Common myeloid progenitor, CD34-positive (primary cell): ENCODE results near the gene CXCR1.

Experiments
- CTCF ChIA-PET: fragments of 350-600 bp; sonication (Branson Sonifier 250); formaldehyde crosslinking; loops from one replicate; lab custom pipeline; 2021; ENCODE audit warnings: antibody characterized with exemption; lab: Charles Lee
- POLR2A ChIA-PET: fragments of 350-600 bp; sonication (Branson Sonifier 250); formaldehyde crosslinking; loops from one replicate; lab custom pipeline; 2021; ENCODE audit warnings: antibody characterized with exemption; lab: Charles Lee
- DNase-seq, 3 donors: peaks; one replicate each; pipeline versions ENCODE4 v3.0.0 to v3.0.0-alpha.2; 2013
- H3K27ac ChIP-seq, 2 experiments: 1 replicate in 1 of 2; 2 replicates in 1 of 2; pipeline ENCODE4 v1.7.0; 2013; ENCODE audit warnings: inconsistent platforms in 2 of 2, low read length in 2 of 2, mild to moderate bottlenecking in 2 of 2, low read depth in 1 of 2, moderate library complexity in 1 of 2; ENCODE audit not compliant: severe bottlenecking in 2 of 2, insufficient read depth in 1 of 2, poor library complexity in 1 of 2
- H3K27me3 ChIP-seq, 5 experiments: replicated peaks in 2 of 5; 1 replicate in 3 of 5; 2 replicates in 2 of 5; pipeline versions ENCODE4 v1.6.1 to v1.7.0; 2013; ENCODE audit warnings: low read length in 4 of 5, mild to moderate bottlenecking in 2 of 5, moderate library complexity in 2 of 5, inconsistent platforms in 1 of 5; ENCODE audit not compliant: insufficient read depth in 5 of 5, control insufficient read depth in 4 of 5
- H3K36me3 ChIP-seq, 4 experiments: 1 replicate in 2 of 4; 2 replicates in 2 of 4; pipeline versions ENCODE4 v1.6.1 to v1.7.0; 2013; ENCODE audit warnings: low read length in 3 of 4, control low read depth in 1 of 4, mild to moderate bottlenecking in 1 of 4; ENCODE audit not compliant: control insufficient read depth in 4 of 4, insufficient read depth in 4 of 4
- H3K4me1 ChIP-seq, 4 experiments: 1 replicate in 3 of 4; 2 replicates in 1 of 4; pipeline versions ENCODE4 v1.6.1 to v1.7.1; 2013; ENCODE audit warnings: low read length in 3 of 4, mild to moderate bottlenecking in 3 of 4, control low read depth in 1 of 4, inconsistent platforms in 1 of 4, moderate library complexity in 1 of 4; ENCODE audit not compliant: control insufficient read depth in 4 of 4, insufficient read depth in 4 of 4; ENCODE audit errors: control extremely low read depth in 1 of 4
- H3K4me3 ChIP-seq, 7 experiments: 1 replicate in 4 of 7; 2 replicates in 3 of 7; pipeline versions ENCODE4 v1.5.1 to v1.7.0; 2013; ENCODE audit warnings: mild to moderate bottlenecking in 7 of 7, low read length in 6 of 7, moderate library complexity in 6 of 7, inconsistent platforms in 2 of 7, low read depth in 2 of 7, control low read depth in 1 of 7; ENCODE audit not compliant: insufficient read depth in 4 of 7, control insufficient read depth in 1 of 7; ENCODE audit errors: extremely low read depth in 1 of 7
- H3K9me3 ChIP-seq, 5 experiments: 1 replicate in 4 of 5; 2 replicates in 1 of 5; pipeline versions ENCODE4 v1.6.1 to v1.7.1; 2013; ENCODE audit warnings: low read length in 4 of 5, mild to moderate bottlenecking in 2 of 5, inconsistent platforms in 1 of 5, low read depth in 1 of 5, moderate library complexity in 1 of 5; ENCODE audit not compliant: control insufficient read depth in 4 of 5, insufficient read depth in 2 of 5; ENCODE audit errors: control extremely low read depth in 1 of 5
- WGBS: methylation state at CpG from one replicate; pipeline ENCODE4 v1.1.5; 2013; ENCODE audit not compliant: insufficient coverage; 5-methylcytosine and 5-hydroxymethylcytosine counted together

The CXCR1 gene

GRCh38 chr2:218152172-218152571 lies 14.6 kb downstream of the CXCR1 start:
- no peaks in the 10 kb centered on the region for H3K36me3 ChIP-seq
- CTCF ChIA-PET = no interaction called here
- H3K4me1 ChIP-seq = peaks cover 0 to 3% (median 0%) of the 10 kb centered on the region in 4 experiments
- no peak overlapping the region for H3K4me3 ChIP-seq
- no peak overlapping the region for H3K27ac ChIP-seq
- peaks cover 0 to under 1% (median 0%) of the 10 kb centered on the region in 5 experiments for H3K9me3 ChIP-seq
- 100% methylated on average over 6 of the region's 8 CpGs for WGBS
- no peak for DNase-seq
- H3K27me3 ChIP-seq = peaks cover 0 to 3% (median 0%) of the 10 kb centered on the region in 5 experiments
- POLR2A ChIA-PET = no interaction called here

- peak in 2 of 3 donors; percentile 23 to 32 for DNase-seq
- CTCF ChIA-PET = no interaction called here
- peaks cover 0 to 3% (median 0%) of the 10 kb centered on the region in 5 experiments for H3K27me3 ChIP-seq
- no peak overlapping the region for H3K27ac ChIP-seq
- H3K9me3 ChIP-seq = peaks cover 0 to 13% (median under 1%) of the 10 kb centered on the region in 5 experiments
- 69% methylated on average over 3 of the region's 5 CpGs for WGBS
- H3K4me3 ChIP-seq = no peak overlapping the region
- no peaks in the 10 kb centered on the region for H3K36me3 ChIP-seq
- H3K4me1 ChIP-seq = peaks cover 0 to 3% (median 0%) of the 10 kb centered on the region in 4 experiments
- POLR2A ChIA-PET = interaction anchor here (0.6 to 1.0 kb wide), 2 partner anchors 22 to 23 kb away, joined by 3 read pairs; no protein-coding TSS in a partner anchor
Measured at GRCh38 chr2:218149848-218150440, 16.8 kb downstream of the CXCR1 start.

GRCh38 chr2:218149098-218149497 lies 17.7 kb downstream of the CXCR1 start:
- WGBS = 81% methylated on average over 5 of the region's 5 CpGs
- peaks cover 0 to 3% (median 0%) of the 10 kb centered on the region in 4 experiments for H3K4me1 ChIP-seq
- H3K27ac ChIP-seq = no peak overlapping the region
- H3K9me3 ChIP-seq = peaks cover 0 to 13% (median 2%) of the 10 kb centered on the region in 5 experiments
- DNase-seq = no peak
- no peaks in the 10 kb centered on the region for H3K36me3 ChIP-seq
- ChIA-PET POLR2A (no interaction called here), CTCF (no interaction called here)
- H3K4me3 ChIP-seq = no peak overlapping the region
- H3K27me3 ChIP-seq = peaks cover 0 to 3% (median 0%) of the 10 kb centered on the region in 5 experiments

GRCh38 chr2:218146056-218146455 lies 20.7 kb downstream of the CXCR1 start:
- ChIA-PET CTCF (interaction anchor here (0.6 to 2.0 kb wide), 2 partner anchors 20 to 25 kb away, joined by 3 to 5 read pairs; partner anchors contain the start of gene CXCR1), POLR2A (no interaction called here)
- H3K36me3 ChIP-seq = no peaks in the 10 kb centered on the region

GRCh38 chr2:218145124-218145523 lies 21.6 kb downstream of the CXCR1 start:
- Histone ChIP-seq H3K9me3 (peaks cover 0 to 13% (median 2%) of the 10 kb centered on the region in 5 experiments), H3K36me3 (no peaks in the 10 kb centered on the region), H3K4me1 (peaks cover 0 to 2% (median 0%) of the 10 kb centered on the region in 4 experiments), H3K27me3 (no peaks in the 10 kb centered on the region), H3K27ac (no peak overlapping the region), H3K4me3 (no peak overlapping the region)
- DNase-seq = no peak
- whole genome bisulfite sequencing = 50% methylated on average over 2 of the region's 3 CpGs
- POLR2A ChIA-PET = no interaction called here
- CTCF ChIA-PET = no interaction called here

More at GRCh38 chr2:218146056-218146455, 20.7 kb downstream of the CXCR1 start:
- H3K27ac ChIP-seq = no peak overlapping the region
- peaks cover 0 to 3% (median 0%) of the 10 kb centered on the region in 4 experiments for H3K4me1 ChIP-seq
- no peak for DNase-seq
- H3K27me3 ChIP-seq = no peaks in the 10 kb centered on the region
- H3K9me3 ChIP-seq = peaks cover 0 to 13% (median 2%) of the 10 kb centered on the region in 5 experiments
- H3K4me3 ChIP-seq = no peak overlapping the region

- H3K4me3 ChIP-seq = peak overlapping the region in 1 of 7 experiments; percentile 4
- no peaks in the 10 kb centered on the region for H3K36me3 ChIP-seq
- H3K27ac ChIP-seq = no peak overlapping the region
- ChIA-PET POLR2A (no interaction called here), CTCF (no interaction called here)
- DNase-seq = no peak
- no peaks in the 10 kb centered on the region for H3K27me3 ChIP-seq
- H3K9me3 ChIP-seq = no peaks in the 10 kb centered on the region
- 59% methylated on average over 4 of the region's 4 CpGs for WGBS
- H3K4me1 ChIP-seq = peaks cover 8 to 12% (median 10%) of the 10 kb centered on the region in 4 experiments
Measured at GRCh38 chr2:218138047-218138446, 28.7 kb downstream of the CXCR1 start.

- POLR2A ChIA-PET = no interaction called here
Measured at GRCh38 chr2:218137514-218137913, 29.2 kb downstream of the CXCR1 start.

More at GRCh38 chr2:218137514-218137913, 29.2 kb downstream of the CXCR1 start:
- Histone ChIP-seq H3K9me3 (no peaks in the 10 kb centered on the region), H3K4me1 (peaks cover 8 to 12% (median 10%) of the 10 kb centered on the region in 4 experiments), H3K36me3 (no peaks in the 10 kb centered on the region), H3K4me3 (peak overlapping the region in 2 of 7 experiments; percentile 0 to 26), H3K27me3 (no peaks in the 10 kb centered on the region), H3K27ac (no peak overlapping the region)
- peak in 2 of 3 donors; percentile 37 to 40 for DNase-seq
- CTCF ChIA-PET = no interaction called here
- WGBS = 0% methylated on average over 3 of the region's 3 CpGs
